K562 (cell line): ENCODE results near the gene DNAH17. TPM values are rescaled to one million over a fixed set of nuclear protein-coding genes. Genes with fewer than 3 reads are reported as not detected.

ENCODE experiments used
- ATAC-seq: fragments of 200-7000 bp; cut with Tn5 transposase; 3 replicates; pipeline ENCODE4 v1.9.1; 2020; ENCODE audit warnings: moderate library complexity
- BruUV-seq: library from RNA; stranded (reverse); fragments of 400-500 nt; replicated peaks from 2 replicates; lab custom pipeline; 2021; lab: Mats Ljungman, UMichigan
- CTCF ChIA-PET: fragments of 300-600 bp; formaldehyde crosslinking; extraction: SDS; loops from one replicate; lab custom pipeline; 2021; ENCODE audit warnings: low intra/inter-chr PET ratio; lab: Yijun Ruan, JAX
- POLR2A ChIA-PET: fragments of 300-600, 350-650 bp; sonication (Branson Sonifier 250); formaldehyde crosslinking; extraction: SDS; loops from one replicate; lab custom pipeline; 2021; ENCODE audit warnings: antibody characterized with exemption, inconsistent platforms; lab: Yijun Ruan, JAX
- DNase-seq, 4 experiments: peaks; one replicate each; pipeline versions ENCODE4 v3.0.0 to v3.0.0-alpha.2; 2011 to 2018; ENCODE audit warnings: low spot score in 3 of 4, mixed read lengths in 3 of 4; ENCODE audit errors: extremely low read depth in 1 of 4
- FAIRE-seq: peaks from 2 replicates; lab custom pipeline; 2011; peaks lifted over from hg19 to GRCh38; lab: Jason Lieb, UNC
- H2AFZ ChIP-seq: 2 replicates; pipeline ENCODE4 v1.6.0; 2011; ENCODE audit warnings: low read depth, low read length, control low read depth, inconsistent platforms
- H3K27ac ChIP-seq: fragments of 200-600 bp; 3 replicates; pipeline ENCODE4 v1.8.0; 2011; ENCODE audit warnings: low read depth, mild to moderate bottlenecking, control low read depth, inconsistent platforms, low read length, moderate library complexity, mixed read lengths; ENCODE audit errors: extremely low read depth
- H3K27me3 ChIP-seq, 2 experiments: fragments of 300-600 bp in 1 of 2; 2 replicates in 1 of 2; 3 replicates in 1 of 2; pipeline versions ENCODE4 v1.6.0 to v1.8.0; 2011; ENCODE audit warnings: inconsistent platforms in 2 of 2, low read length in 2 of 2, mild to moderate bottlenecking in 1 of 2, mixed read lengths in 1 of 2, moderate library complexity in 1 of 2; ENCODE audit not compliant: control insufficient read depth in 2 of 2, insufficient read depth in 2 of 2
- H3K36me3 ChIP-seq: fragments of 300-600 bp; 3 replicates; pipeline ENCODE4 v1.8.0; 2011; ENCODE audit warnings: mild to moderate bottlenecking, low read length, inconsistent platforms; ENCODE audit not compliant: control insufficient read depth, insufficient read depth
- H3K4me1 ChIP-seq, 2 experiments: fragments of 200-600 bp in 1 of 2; replicated peaks in 1 of 2; 2 replicates in 1 of 2; 3 replicates in 1 of 2; pipeline versions ENCODE4 v1.5.1 to v1.8.0; 2011; ENCODE audit warnings: inconsistent platforms in 2 of 2, low read length in 2 of 2, mild to moderate bottlenecking in 1 of 2, mixed read lengths in 1 of 2, moderate library complexity in 1 of 2; ENCODE audit not compliant: control insufficient read depth in 2 of 2, insufficient read depth in 2 of 2
- H3K4me2 ChIP-seq: 2 replicates; pipeline ENCODE4 v1.6.1; 2011; ENCODE audit warnings: low read length, control low read depth, inconsistent platforms, mixed read lengths; ENCODE audit not compliant: insufficient read depth
- H3K4me3 ChIP-seq: fragments of 200-600 bp; sonication (generic), shearing (Covaris generic); 2 replicates; pipeline ENCODE4 v1.5.1; 2016; ENCODE audit warnings: control low read depth, inconsistent platforms
- H3K79me2 ChIP-seq: fragments of 200-600 bp; 3 replicates; pipeline ENCODE4 v1.8.0; 2011; ENCODE audit warnings: low read length, inconsistent platforms; ENCODE audit not compliant: control insufficient read depth, insufficient read depth
- H3K9ac ChIP-seq, 2 experiments: 2 replicates each; pipeline versions ENCODE4 v1.6.0 to v1.6.1; 2011; ENCODE audit warnings: low read depth in 2 of 2, low read length in 2 of 2, control low read depth in 1 of 2, inconsistent platforms in 1 of 2, mild to moderate bottlenecking in 1 of 2, mixed read lengths in 1 of 2; ENCODE audit not compliant: insufficient read depth in 1 of 2
- H3K9me1 ChIP-seq: one replicate; pipeline ENCODE4 v1.6.0; 2011; ENCODE audit warnings: inconsistent platforms, mild to moderate bottlenecking, low read length, moderate library complexity; ENCODE audit not compliant: control insufficient read depth, insufficient read depth
- H3K9me3 ChIP-seq: replicated peaks from 2 replicates; pipeline ENCODE4 v1.5.1; 2011; ENCODE audit warnings: low read depth, low read length, inconsistent platforms; ENCODE audit not compliant: control insufficient read depth, insufficient read depth
- H4K20me1 ChIP-seq: replicated peaks from 2 replicates; pipeline ENCODE4 v1.6.1; 2011; ENCODE audit warnings: low read length, inconsistent platforms, mixed read lengths; ENCODE audit not compliant: control insufficient read depth, insufficient read depth
- ATF7 ChIP-seq: fragments of 450-650 bp; IDR thresholded peaks from 2 replicates; pipeline ENCODE4 v1.7.1; 2014; ENCODE audit warnings: mild to moderate bottlenecking, moderate library complexity
- BMI1 ChIP-seq: fragments of 150-350 bp; IDR thresholded peaks from 2 replicates; pipeline ENCODE4 v1.6.1; 2014; ENCODE audit warnings: low read length
- MBD2 ChIP-seq: sonication (generic); IDR thresholded peaks from 2 replicates; pipeline ENCODE4 v1.6.1; 2016; ENCODE audit warnings: low read depth, borderline replicate concordance
- NFIC ChIP-seq: fragments of 450-650 bp; IDR thresholded peaks from 2 replicates; pipeline ENCODE4 v1.6.1; 2017; ENCODE audit warnings: mild to moderate bottlenecking, inconsistent platforms
- ZC3H8 ChIP-seq: fragments of 450-650 bp; IDR thresholded peaks from 2 replicates; pipeline ENCODE4 v1.6.1; 2017
- ZNF232 ChIP-seq: sonication (generic); formaldehyde crosslinking; IDR thresholded peaks from 2 replicates; pipeline ENCODE4 v1.8.0; 2022; ENCODE audit warnings: mild to moderate bottlenecking, missing genetic modification reagents
- WGBS: fragments of 100-300 bp; shearing (Covaris generic); methylation state at CpG from one replicate; pipeline ENCODE4 v1.1.6; 2016; ENCODE audit warnings: low coverage, mixed read lengths; ENCODE audit not compliant: insufficient coverage; ENCODE audit errors: missing lambda C conversion rate; 5-methylcytosine and 5-hydroxymethylcytosine counted together
- in situ Hi-C: fragments of 300-500 bp; cut with MboI; formaldehyde crosslinking; loops from 4 replicates; pipeline ENCODE4 v1.15.0; 2018; ENCODE audit warnings: inconsistent platforms, mixed read lengths
- intact Hi-C: fragments of 100-400 bp; cut with micrococcal nuclease; formaldehyde crosslinking; loops from 2 replicates; pipeline ENCODE4 v1.14.2; 2022
- polyA plus RNA-seq, 8 experiments: library from polyadenylated mRNA; depleted of rRNA in 4 of 8; stranded (reverse) in 5 of 8; unstranded in 3 of 8; fragments of >200 nt; fragmentation: Nextera tagmentation in 2 of 8; fragmentation: Illumina TruSeq in 1 of 8; extraction: Ambion mirVana in 2 of 8; extraction: Trizol in 1 of 8; gene quantifications; 2 replicates each; pipeline versions ENCODE4 v1.2.1 to v1.2.3, GENCODE V29; 2011 to 2014; ENCODE audit warnings: inconsistent platforms in 1 of 8, missing spikeins in 1 of 8
- total RNA-seq, 7 experiments: library from RNA; depleted of rRNA in 6 of 7; stranded (reverse); fragments of >200 nt in 6 of 7; fragmentation: Illumina TruSeq in 2 of 7; extraction: Trizol in 2 of 7; gene quantifications; 2 replicates each; pipeline versions ENCODE4 v1.2.1 to v1.2.3, GENCODE V29; 2011 to 2021; ENCODE audit warnings: low replicate concordance in 1 of 7

The DNAH17 gene
- total and polyA plus RNA-seq, 9 of the 15 experiments (the other 6 are each of a cell fraction or from before 2014, with no cell fraction given) = under 0.01 to 0.06 (median 0.03) TPM; not detected in 5

- WGBS = 0% methylated on average over 2 of the region's 2 CpGs
- POLR2A ChIA-PET = interaction anchor here (0.5 to 0.6 kb wide), 3 partner anchors 15 to 1616 kb away, joined by 3 read pairs; no protein-coding TSS in a partner anchor
- H3K27ac ChIP-seq = no peak overlapping the region
- ATAC-seq = no peak
- no peak for TF ChIP-seq ZNF232 (CRISPR knock-in tag)
- no peak for TF ChIP-seq BMI1
- TF ChIP-seq ATF7 = no peak
- no peak for TF ChIP-seq ZC3H8
- TF ChIP-seq, all 486 proteins: peak for 0
- FAIRE-seq = no peak
- Histone ChIP-seq H3K36me3 (no peaks in the 10 kb centered on the region), H3K4me2 (no peak overlapping the region), H3K4me3 (no peak overlapping the region), H4K20me1 (peaks cover 6% of the 10 kb centered on the region), H3K79me2 (no peaks in the 10 kb centered on the region), H3K4me1 (peaks cover 0 to 9% of the 10 kb centered on the region in 2 experiments; a peak in 3 of 5 replicates), H3K27me3 (peaks cover 41 to 73% of the 10 kb centered on the region in 2 experiments), H3K9me3 (no peaks in the 10 kb centered on the region), H2AFZ (no peak overlapping the region), H3K9me1 (peaks cover 2% of the 10 kb centered on the region), H3K9ac (no peak overlapping the region)
- in situ Hi-C loops (no loop called here), intact Hi-C loops (no loop called here)
- no peak for DNase-seq
- CTCF ChIA-PET = no interaction called here
- BruUV-seq = no TSS peak
Measured at GRCh38 chr17:78530675-78531074, 46.5 kb downstream of the DNAH17 start.

DNA sequence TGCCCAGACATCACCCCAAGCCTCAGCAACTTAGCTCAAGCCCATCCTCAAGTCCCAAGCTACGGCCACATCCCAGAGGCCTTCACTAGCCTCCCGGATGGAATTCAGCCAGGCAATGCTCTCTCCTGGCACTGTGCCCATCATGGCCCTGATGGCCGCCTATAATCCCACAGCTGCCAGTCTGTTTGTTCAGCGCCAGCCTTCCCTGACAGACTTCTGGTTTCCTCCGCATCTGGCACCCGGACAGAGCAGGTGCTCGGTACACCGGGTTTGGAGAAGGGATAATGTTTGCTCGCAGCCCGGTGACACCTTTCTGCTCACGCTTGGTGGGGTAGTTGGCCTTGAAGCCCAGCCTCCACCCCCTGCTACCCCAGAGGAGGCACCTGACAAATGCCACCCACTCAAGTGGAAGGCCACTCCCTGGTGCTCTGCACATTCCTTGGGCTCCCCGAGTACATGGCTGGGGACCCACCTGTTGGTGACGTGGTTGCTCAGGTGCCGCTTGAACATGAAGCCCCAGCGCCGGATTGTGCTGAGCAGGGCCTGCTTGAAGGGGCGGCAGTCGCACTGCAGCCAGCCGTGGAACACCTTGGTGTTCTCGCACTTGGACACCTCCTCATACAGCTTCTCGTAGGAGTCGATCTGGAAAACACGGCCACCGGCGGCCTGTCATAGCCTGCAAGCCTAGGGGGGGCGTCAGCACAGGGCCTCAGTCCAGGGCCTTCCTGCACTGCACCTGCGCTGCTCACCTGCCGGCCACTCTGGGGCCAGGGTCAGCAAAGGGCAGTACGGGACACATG is 47.1 kb downstream of the DNAH17 start:
- DNase-seq (no peak), FAIRE-seq (no peak), ATAC-seq (no peak)
- H3K9me3 ChIP-seq = no peaks in the 10 kb centered on the region
- no peak overlapping the region for H3K9ac ChIP-seq
- ChIA-PET CTCF (no interaction called here), POLR2A (interaction anchor here (0.5 kb wide), 1 partner anchor 1616 kb away, joined by 3 read pairs; no protein-coding TSS in a partner anchor)
- TF ChIP-seq MBD2 (no peak), NFIC (peak; percentile 76)
- no peaks in the 10 kb centered on the region for H3K36me3 ChIP-seq
- H3K27ac ChIP-seq = no peak overlapping the region
- intact Hi-C loops (no loop called here), in situ Hi-C loops (no loop called here)
- peaks cover 40 to 75% of the 10 kb centered on the region in 2 experiments for H3K27me3 ChIP-seq
- H3K79me2 ChIP-seq = no peaks in the 10 kb centered on the region
- BruUV-seq = no TSS peak
- H3K4me2 ChIP-seq = no peak overlapping the region
- peaks cover 0 to 9% of the 10 kb centered on the region in 2 experiments; a peak in 3 of 5 replicates for H3K4me1 ChIP-seq
- peaks cover 2% of the 10 kb centered on the region for H3K9me1 ChIP-seq
- H3K4me3 ChIP-seq = no peak overlapping the region
- no peak overlapping the region for H2AFZ ChIP-seq
- WGBS = 3% methylated on average over 29 of the region's 29 CpGs
- H4K20me1 ChIP-seq = peaks cover 6% of the 10 kb centered on the region
